ENCODE results near the gene RALGAPA1.

DNA sequence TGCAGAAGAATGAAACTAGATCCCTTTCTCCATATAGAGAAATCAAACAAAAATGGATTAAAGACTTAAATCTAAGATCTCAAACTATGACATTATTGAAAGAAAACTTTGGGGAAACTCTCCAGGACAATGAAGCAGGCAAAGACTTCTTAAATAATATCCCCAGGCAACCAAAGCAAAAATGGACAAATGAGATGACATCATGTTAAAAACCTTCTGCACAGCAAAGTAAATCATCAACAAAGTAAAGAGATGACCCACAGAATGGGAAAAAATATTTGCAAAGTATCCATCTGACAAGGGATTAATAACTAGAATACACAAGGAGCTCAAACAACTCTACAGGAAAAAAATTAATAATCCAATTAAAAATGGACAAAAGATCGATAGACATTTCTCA is 101.0 kb downstream of the RALGAPA1 start:
- TF ChIP-seq, protein P1, sequence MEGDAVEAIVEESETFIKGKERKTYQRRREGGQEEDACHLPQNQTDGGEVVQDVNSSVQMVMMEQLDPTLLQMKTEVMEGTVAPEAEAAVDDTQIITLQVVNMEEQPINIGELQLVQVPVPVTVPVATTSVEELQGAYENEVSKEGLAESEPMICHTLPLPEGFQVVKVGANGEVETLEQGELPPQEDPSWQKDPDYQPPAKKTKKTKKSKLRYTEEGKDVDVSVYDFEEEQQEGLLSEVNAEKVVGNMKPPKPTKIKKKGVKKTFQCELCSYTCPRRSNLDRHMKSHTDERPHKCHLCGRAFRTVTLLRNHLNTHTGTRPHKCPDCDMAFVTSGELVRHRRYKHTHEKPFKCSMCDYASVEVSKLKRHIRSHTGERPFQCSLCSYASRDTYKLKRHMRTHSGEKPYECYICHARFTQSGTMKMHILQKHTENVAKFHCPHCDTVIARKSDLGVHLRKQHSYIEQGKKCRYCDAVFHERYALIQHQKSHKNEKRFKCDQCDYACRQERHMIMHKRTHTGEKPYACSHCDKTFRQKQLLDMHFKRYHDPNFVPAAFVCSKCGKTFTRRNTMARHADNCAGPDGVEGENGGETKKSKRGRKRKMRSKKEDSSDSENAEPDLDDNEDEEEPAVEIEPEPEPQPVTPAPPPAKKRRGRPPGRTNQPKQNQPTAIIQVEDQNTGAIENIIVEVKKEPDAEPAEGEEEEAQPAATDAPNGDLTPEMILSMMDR (IDR thresholded peaks at IDR 0.05): no peak
- no peak for TF ChIP-seq POLR2A (IDR thresholded peaks at IDR 0.05)
